Frontal cortex (tissue), 4 donors: ENCODE results near the gene VEGFC. TPM values are rescaled to one million over a fixed set of nuclear protein-coding genes. Genes with fewer than 3 reads are reported as not detected.
A peak's percentile ranks its signal among the peaks of the same experiment; 100 is the strongest.

ENCODE experiments used
- DNase-seq, 2 donors: peaks; one replicate each; pipeline ENCODE4 v3.0.0; 2012; ENCODE audit warnings: low spot score in 2 of 2
- FAIRE-seq: peaks from 2 replicates; lab custom pipeline; 2012; peaks lifted over from hg19 to GRCh38; lab: Jason Lieb, UNC
- total RNA-seq: library from RNA; depleted of rRNA; stranded (reverse); fragments of >200 nt; gene quantifications from one replicate; pipeline ENCODE4 v1.2.3, GENCODE V29; 2014
- donor health status: control.
- donor health status: control.
- donor health status: control.

Gene VEGFC
- total RNA-seq, 1 donor from 2014 or later = 1.6 TPM

DNA sequence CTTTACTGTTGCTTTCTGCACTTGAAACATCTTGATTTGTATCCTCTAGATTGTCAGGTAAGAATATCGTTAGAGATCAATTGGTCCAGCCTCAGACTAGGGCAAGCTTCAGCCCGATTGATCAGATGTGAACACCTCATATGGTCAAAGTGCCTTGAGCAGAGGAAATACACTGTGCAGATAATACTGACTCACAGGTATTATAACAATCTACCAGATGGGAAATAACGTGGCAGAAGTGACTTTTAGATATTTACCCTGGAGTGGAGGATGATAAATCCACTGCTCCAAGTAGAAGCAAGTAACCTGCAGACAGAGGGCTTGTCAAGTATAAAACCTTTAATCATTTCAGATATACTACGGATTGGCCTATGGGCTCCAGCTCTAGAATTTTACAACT is 17.9 kb downstream of the VEGFC start:
- FAIRE-seq = no peak
- no peak for DNase-seq

DNA sequence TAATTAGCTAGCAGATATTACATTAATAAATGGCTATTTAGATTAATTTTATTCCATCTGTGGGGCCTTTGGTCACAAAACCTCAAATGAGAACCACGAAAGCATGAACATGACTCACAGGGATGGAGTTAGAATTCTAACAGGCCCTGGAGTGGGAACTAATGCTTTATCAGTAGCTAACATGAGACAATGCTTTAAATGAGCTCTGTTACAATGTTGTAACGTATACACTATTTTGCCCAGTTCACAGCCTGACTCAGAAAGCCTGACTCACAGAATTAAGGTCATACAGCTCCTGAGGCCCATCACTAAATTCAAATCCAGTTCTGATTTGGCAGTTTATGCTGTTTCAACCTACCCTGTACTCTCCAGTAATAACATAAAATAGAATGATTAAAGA is 23.2 kb downstream of the VEGFC start:
- no peak for FAIRE-seq
- DNase-seq = no peak

DNA sequence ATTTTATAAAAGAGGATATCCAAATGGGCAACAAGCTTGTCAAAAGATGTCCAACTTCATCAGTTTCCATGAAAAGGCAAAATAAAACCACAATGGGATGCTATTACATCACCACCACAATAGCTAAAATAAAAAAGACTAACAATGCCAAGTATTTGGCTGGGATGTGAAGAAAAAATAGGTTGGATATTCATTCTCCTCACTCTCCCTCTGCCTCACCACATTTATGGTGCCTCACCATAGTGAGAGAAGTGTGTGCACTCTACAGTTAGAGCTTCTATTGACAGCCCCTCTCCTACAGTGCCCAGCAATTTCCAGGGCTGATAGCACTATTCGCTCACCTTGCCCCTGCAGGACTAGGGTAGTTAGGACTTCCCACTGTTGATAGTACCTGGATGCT is 25.5 kb downstream of the VEGFC start:
- no peak for FAIRE-seq
- DNase-seq = no peak

GRCh38 chr4:176762661-176763308 is 29.9 kb downstream of the VEGFC start:
- FAIRE-seq (no peak), DNase-seq (no peak)

DNA sequence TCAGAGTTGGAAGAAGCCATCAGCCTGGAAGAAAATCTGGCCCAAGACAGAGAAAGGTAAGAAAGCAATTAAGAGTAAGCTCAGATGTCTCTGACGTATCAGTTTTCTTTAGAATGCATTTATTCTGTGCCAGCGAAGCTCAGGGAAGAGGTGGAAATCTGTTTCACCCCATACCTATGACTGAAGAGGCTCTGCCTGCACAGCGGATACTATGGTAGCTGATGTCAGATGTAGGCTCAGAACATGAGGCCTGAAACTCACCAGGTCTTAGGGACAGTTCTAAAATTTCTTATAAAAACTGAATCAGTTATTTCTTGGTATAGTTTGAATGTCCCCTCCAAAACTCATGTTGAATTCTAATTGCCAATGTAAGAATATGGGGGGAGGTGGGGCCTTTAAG is 30.9 kb downstream of the VEGFC start:
- no peak for FAIRE-seq
- no peak for DNase-seq

- DNase-seq = no peak
- FAIRE-seq = no peak
Measured at GRCh38 chr4:176760471-176760870, 32.3 kb downstream of the VEGFC start.

- FAIRE-seq = no peak
- no peak for DNase-seq
Measured at GRCh38 chr4:176758731-176759130, 34.0 kb downstream of the VEGFC start.

GRCh38 chr4:176758323-176758722 is 34.4 kb downstream of the VEGFC start:
- no peak for DNase-seq
- no peak for FAIRE-seq

- DNase-seq = no peak
- no peak for FAIRE-seq
Measured at GRCh38 chr4:176755613-176756012, 37.1 kb downstream of the VEGFC start.

- no peak for FAIRE-seq
- no peak for DNase-seq
Measured at GRCh38 chr4:176755001-176755400, 37.7 kb downstream of the VEGFC start.

GRCh38 chr4:176753049-176753448 is 39.7 kb downstream of the VEGFC start:
- FAIRE-seq (no peak), DNase-seq (no peak)

DNA sequence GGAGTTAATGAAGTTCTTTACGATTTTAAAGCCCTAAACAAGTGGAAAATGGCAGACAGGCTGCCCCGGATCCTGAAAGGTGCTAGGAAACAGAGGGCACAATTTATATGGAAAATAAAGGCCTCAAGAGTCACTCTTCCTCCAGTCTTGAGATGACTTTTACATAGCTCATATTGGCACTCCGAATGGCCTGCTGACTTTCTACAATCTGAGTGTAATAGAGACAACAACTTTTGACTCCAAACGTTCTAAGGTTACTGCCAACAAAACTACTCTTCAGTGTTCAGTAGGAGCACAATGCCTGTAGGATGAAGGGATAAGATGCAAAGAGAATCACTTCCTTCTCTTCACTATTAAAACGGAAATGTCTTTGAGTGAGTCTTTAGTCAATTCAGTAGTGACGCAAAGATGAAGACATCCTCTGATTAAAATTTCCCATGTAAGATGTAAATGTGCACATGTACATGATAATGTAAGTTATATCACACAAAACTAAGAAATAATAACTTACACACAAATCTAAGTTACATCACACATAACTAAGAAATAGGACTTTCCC is 40.5 kb downstream of the VEGFC start:
- DNase-seq (no peak), FAIRE-seq (no peak)

GRCh38 chr4:176751061-176751460 is 41.7 kb downstream of the VEGFC start:
- DNase-seq (no peak), FAIRE-seq (peak; percentile 44)

DNA sequence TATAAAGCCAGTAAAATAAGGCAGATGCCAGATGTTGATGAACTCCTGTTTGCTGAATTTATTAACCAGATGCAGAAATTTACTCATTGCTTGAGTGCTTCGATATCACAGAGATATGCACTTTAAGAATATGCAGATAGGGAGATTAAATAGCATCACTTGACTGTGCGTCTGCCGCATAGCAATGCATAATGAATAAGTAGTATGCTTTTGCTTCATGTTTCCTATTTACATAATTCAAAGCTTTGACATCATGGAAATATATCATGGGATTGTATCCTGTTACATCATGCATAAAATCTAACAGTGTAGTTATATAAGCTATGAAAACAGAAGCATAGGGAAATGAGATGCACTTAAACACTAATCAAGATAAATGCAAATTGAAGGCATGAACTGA is 45.9 kb downstream of the VEGFC start:
- DNase-seq (no peak), FAIRE-seq (no peak)

GRCh38 chr4:176745902-176746301 is 46.8 kb downstream of the VEGFC start:
- FAIRE-seq (no peak), DNase-seq (no peak)

DNA sequence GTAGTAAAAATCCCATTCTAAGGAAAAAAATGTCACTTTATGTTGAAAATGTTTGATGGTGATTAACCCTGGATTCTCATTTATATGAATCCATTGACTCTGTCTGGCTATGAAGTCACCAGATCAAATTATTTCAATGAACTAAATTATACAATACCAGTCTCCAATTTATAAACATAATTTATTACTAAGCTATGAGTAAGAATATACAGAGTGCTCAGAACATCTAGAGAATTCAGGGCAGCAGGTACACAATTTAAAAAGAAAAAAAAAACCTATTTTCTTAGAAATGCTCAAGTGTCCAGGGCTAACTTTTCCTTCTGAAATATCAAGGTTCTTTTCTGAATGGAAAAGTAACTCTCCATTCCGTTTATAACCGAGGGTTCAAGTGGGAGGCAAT is 48.6 kb downstream of the VEGFC start:
- FAIRE-seq = no peak

GRCh38 chr4:176742211-176742610 is 50.5 kb downstream of the VEGFC start:
- DNase-seq (no peak), FAIRE-seq (no peak)

More for the DNA sequence above, 48.6 kb downstream of the VEGFC start:
- DNase-seq = no peak

DNA sequence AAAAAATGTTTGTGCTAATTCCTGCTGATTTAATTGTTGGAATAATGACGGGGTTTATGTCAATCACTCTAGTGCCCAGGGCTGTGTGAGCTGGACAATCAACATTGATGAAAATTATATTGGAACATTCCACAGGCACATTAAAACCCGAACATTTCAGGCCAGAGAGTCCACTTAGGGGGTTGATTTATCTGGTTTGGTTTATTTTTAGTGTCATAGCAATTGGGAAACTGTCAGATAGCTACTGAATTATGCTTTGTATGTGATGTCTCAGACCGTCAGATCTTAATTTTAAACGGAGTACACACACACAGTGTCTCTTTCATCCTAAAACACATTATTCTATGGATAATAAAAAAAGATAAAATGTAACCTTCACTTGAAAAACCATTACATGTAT is 51.5 kb downstream of the VEGFC start:
- DNase-seq (no peak), FAIRE-seq (no peak)

GRCh38 chr4:176735300-176735699 is 57.4 kb downstream of the VEGFC start:
- DNase-seq = no peak
- FAIRE-seq = no peak

DNA sequence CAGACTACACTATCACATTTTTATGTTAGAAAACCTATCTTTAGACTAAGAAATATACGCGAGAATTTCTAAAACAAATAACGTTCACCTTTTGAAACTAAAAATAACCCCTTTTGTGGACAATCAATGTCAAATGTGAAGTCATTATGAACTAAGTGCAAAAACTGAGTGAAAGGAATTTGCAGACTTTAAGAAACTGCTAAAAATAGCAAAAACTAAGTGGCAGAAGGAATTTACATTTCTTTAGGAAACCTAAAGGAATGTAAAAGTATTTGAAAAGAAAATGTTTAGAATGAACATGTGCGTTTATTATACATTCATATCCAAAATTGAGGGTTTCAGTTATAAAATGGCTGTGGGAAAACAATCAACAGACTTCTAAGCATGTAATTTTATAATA is 58.3 kb downstream of the VEGFC start:
- DNase-seq = no peak
- no peak for FAIRE-seq

DNA sequence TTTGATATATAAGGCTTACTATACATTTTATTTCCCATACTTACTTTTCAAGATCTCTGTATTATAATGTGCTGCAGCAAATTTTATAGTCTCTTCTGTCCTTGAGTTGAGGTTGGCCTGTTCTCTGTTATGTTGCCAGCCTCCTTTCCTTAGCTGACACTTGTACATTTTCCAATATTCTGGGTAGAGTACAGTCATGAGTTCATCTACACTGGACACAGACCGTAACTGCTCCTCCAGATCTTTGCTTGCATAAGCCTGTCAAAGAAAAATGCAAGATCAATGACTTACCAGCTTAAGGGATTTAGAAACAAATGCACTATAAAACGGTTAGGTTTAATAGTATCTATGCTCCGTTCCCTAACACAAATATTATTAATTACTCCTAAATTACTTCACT is 63.2 kb downstream of the VEGFC start:
- FAIRE-seq (no peak), DNase-seq (no peak)

GRCh38 chr4:176726803-176727202 is 65.9 kb downstream of the VEGFC start:
- FAIRE-seq (no peak), DNase-seq (no peak)
